ENCODE data around the gene PALS1. TPM values are rescaled to one million over a fixed set of nuclear protein-coding genes. Genes with fewer than 3 reads are reported as not detected.

Gene PALS1
- total RNA-seq = 22.0 TPM in 2 replicates
- polyA plus RNA-seq = 3.7 and 5.2 TPM in 2 replicates
- polyA plus RNA-seq (2011; cell fraction: cytosol; rRNA removed) = 5.5 and 5.7 TPM in 2 replicates
- polyA plus RNA-seq (2011; cell fraction: nucleus; rRNA removed) = 9.1 and 12.7 TPM in 2 replicates
- 13.4 and 16.8 TPM in 2 replicates for polyA plus RNA-seq (2012)
- 14.7 and 14.9 TPM in 2 replicates for polyA minus RNA-seq
- 15.7 TPM for polyA minus RNA-seq (2011; cell fraction: cytosol; rRNA and poly(A)+ RNA removed)
- 25.3 and 29.9 TPM in 2 replicates for polyA minus RNA-seq (2011; cell fraction: nucleus; rRNA and poly(A)+ RNA removed)
- percentile 85 among the genes with signal in this experiment for Bru-seq, nascent RNA
- percentile 69 among the genes with signal in this experiment for BruChase-seq, experiment 1, labeled RNA remaining after a 6-hour chase
- BruChase-seq, experiment 2, labeled RNA remaining after a 2-hour chase = percentile 74 among the genes with signal in this experiment
- long read RNA-seq, full-length matches to known transcripts = 12 of 53 reads
- long read RNA-seq, partial matches to known transcripts = 5 of 53 reads
- long read RNA-seq, other reads (novel, unspliced or antisense) = 36 of 53 reads

DNA sequence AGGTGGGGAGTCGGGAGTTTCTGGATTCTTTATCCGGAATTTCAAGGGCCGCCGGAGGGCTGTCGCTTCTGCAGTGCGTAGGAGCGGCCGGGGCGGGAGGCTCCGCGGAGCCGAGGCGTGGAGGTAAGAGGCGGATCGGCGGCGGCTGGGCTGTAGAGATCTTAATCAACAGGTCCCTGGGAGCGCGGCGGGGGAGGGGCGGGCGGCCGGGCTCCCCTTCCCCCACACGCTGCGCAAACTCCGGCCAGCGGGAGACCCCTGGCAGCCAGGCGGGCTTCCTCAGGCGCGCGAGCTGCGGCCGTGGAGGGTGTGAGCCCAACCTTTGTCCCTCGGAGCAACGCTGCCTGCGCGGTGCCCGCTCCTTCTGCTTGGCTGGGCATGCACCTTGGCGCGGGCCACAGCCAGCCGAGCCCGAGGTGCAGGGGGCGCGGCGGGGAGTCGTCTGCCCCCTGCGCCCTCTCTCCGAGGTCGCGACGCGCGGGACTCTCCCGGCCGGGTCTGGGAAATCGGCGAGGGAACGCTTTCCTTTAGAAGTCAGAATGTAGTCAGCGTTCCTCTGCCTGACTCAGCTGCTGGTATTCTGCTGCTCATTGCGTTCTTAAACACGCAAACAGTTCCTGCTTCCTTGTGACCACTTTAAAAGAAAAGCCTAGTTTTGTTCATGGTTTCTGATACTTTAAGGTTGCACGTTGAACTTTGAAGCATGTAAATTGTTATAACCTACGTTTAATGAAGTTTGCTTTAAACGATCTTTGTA lies at the start of gene PALS1:
TSS of gene PALS1 (plus strand) at position 25 of the 757 bp plus-strand sequence. CDS start 37,736 bp downstream, outside the sequence.
- Histone ChIP-seq H3K9ac (replicated peaks; ENCODE audit: extremely low read depth, insufficient read depth, low read length) (peak within 1 kb of the TSS; percentile 98), H3K4me2 (ENCODE audit: insufficient read depth, low read length) (peak within 1 kb of the TSS; percentile 99), H2AFZ (ENCODE audit: low read depth, low read length) (peak within 1 kb of the TSS; percentile 94), H4K20me1 (replicated peaks; ENCODE audit: control insufficient read depth, extremely low read depth, insufficient read depth, low read length) (no peaks in the 10 kb centered on the region), H3K4me1 (ENCODE audit: control insufficient read depth, extremely low read depth, insufficient read depth, low read length) (peaks cover 13% of the 10 kb centered on the region), H3K4me3 (replicated peaks in 1 of 3; ENCODE audit: insufficient read depth in 1 of 3, low read depth in 1 of 3, low read length in 3 of 3) (peak within 1 kb of the TSS; percentile 79 to 99 (median 90)), H3K79me2 (ENCODE audit: control insufficient read depth, insufficient read depth, low read length) (peaks cover 41% of the 10 kb centered on the region), H3K9me1 (replicated peaks; ENCODE audit: control insufficient read depth, extremely low read depth, insufficient read depth, low read length) (no peaks in the 10 kb centered on the region), H3K27me3 (ENCODE audit: control insufficient read depth in 2 of 2, insufficient read depth in 2 of 2, low read length in 2 of 2) (peaks cover 0 to 4% of the 10 kb centered on the region in 2 experiments), H3K9me3 (replicated peaks; ENCODE audit: control insufficient read depth, insufficient read depth, low read length) (no peaks in the 10 kb centered on the region), H3K36me3 (ENCODE audit: control insufficient read depth in 2 of 2, extremely low read depth in 1 of 2, insufficient read depth in 2 of 2, low read length in 2 of 2) (no peaks in the 10 kb centered on the region), H3K27ac (ENCODE audit: insufficient read depth, low read depth, low read length) (peak within 1 kb of the TSS; percentile 82)
- dilution Hi-C loops (cut with MboI; ENCODE audit: extremely low pct_ligation_motif_present, low sequenced_read_pairs) = no loop called here
- no TSS peak for BruUV-seq (replicated peaks)
- FAIRE-seq (peak; percentile 52), DNase-seq (ENCODE audit: low read depth, low spot score) (peak; percentile 85)
- ChIA-PET POLR2A (interaction anchor here (0.6 kb wide), 1 partner anchor 10 kb away, joined by 3 read pairs; no protein-coding TSS in a partner anchor), CTCF (interaction anchor here (0.9 to 4.9 kb wide), 3 partner anchors 15 to 94 kb away, joined by 3 to 28 read pairs (median 4); no protein-coding TSS in a partner anchor)
- intact Hi-C loops (cut with micrococcal nuclease) = loop anchor here (1.0 to 5.0 kb wide), 6 partner anchors 45 to 734 kb away; partner anchors contain the start of gene EIF2S1
- no peak for TF ChIP-seq CTCF (IDR thresholded peaks at IDR 0.05; ENCODE audit: extremely low read depth in 1 of 2, insufficient read depth in 1 of 2, low read depth in 1 of 2, low read length in 2 of 2)
- TF ChIP-seq GATA2 (IDR thresholded peaks at IDR 0.05; ENCODE audit: insufficient read depth, insufficient read length, low read depth, low read length) = peak; percentile 67
